Measurements from ENCODE around the gene ADCY10.

- TF ChIP-seq MAFF (IDR thresholded peaks at IDR 0.05; ENCODE audit: low read length) (peak; percentile 64; the same call in 1 of the 2 replicates), NELFE (IDR thresholded peaks at IDR 0.05; ENCODE audit: insufficient read depth, insufficient read length) (no peak), JUND (IDR thresholded peaks at IDR 0.05; ENCODE audit: borderline replicate concordance, low read depth, low read length) (0 out of 2 replicates have a peak, but pooled peaks have one; percentile 30), JUND (tag; IDR thresholded peaks at IDR 0.05; ENCODE audit: borderline replicate concordance, low read depth, low read length) (no peak; the same call in 2 of the 3 replicates), ZNF551 (CRISPR knock-in tag; IDR thresholded peaks at IDR 0.05) (no peak), USF1 (CRISPR knock-in tag; IDR thresholded peaks at IDR 0.05) (0 out of 2 replicates have a peak, but pooled peaks have one; percentile 15), ID3 (CRISPR knock-in tag; IDR thresholded peaks at IDR 0.05) (no peak), ID3 (tag; IDR thresholded peaks at IDR 0.05) (no peak), CTCF (IDR thresholded peaks at IDR 0.05 in 2 of 3, conservative IDR thresholded peaks at IDR 0.05 in 1 of 3; ENCODE audit: insufficient read depth in 2 of 3, low read depth in 1 of 3, low read length in 3 of 3) (no peak), ARID2 (IDR thresholded peaks at IDR 0.05) (no peak), IRF2 (CRISPR knock-in tag; IDR thresholded peaks at IDR 0.05) (no peak), MAZ (CRISPR knock-in tag; conservative IDR thresholded peaks at IDR 0.05 in 1 of 2, IDR thresholded peaks at IDR 0.05 in 1 of 2) (peak in 1 of 2 experiments; percentile 38; a peak in 1 of 4 replicates)
- TF ChIP-seq, protein P1, sequence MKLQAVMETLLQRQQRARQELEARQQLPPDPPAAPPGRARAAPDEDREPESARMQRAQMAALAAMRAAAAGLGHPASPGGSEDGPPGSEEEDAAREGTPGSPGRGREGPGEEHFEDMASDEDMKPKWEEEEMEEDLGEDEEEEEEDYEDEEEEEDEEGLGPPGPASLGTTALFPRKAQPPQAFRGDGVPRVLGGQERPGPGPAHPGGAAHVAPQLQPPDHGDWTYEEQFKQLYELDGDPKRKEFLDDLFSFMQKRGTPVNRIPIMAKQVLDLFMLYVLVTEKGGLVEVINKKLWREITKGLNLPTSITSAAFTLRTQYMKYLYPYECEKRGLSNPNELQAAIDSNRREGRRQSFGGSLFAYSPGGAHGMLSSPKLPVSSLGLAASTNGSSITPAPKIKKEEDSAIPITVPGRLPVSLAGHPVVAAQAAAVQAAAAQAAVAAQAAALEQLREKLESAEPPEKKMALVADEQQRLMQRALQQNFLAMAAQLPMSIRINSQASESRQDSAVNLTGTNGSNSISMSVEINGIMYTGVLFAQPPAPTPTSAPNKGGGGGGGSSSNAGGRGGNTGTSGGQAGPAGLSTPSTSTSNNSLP (IDR thresholded peaks at IDR 0.05; ENCODE audit: borderline replicate concordance, low read depth, low read length), result no peak
- TF ChIP-seq, protein P2, sequence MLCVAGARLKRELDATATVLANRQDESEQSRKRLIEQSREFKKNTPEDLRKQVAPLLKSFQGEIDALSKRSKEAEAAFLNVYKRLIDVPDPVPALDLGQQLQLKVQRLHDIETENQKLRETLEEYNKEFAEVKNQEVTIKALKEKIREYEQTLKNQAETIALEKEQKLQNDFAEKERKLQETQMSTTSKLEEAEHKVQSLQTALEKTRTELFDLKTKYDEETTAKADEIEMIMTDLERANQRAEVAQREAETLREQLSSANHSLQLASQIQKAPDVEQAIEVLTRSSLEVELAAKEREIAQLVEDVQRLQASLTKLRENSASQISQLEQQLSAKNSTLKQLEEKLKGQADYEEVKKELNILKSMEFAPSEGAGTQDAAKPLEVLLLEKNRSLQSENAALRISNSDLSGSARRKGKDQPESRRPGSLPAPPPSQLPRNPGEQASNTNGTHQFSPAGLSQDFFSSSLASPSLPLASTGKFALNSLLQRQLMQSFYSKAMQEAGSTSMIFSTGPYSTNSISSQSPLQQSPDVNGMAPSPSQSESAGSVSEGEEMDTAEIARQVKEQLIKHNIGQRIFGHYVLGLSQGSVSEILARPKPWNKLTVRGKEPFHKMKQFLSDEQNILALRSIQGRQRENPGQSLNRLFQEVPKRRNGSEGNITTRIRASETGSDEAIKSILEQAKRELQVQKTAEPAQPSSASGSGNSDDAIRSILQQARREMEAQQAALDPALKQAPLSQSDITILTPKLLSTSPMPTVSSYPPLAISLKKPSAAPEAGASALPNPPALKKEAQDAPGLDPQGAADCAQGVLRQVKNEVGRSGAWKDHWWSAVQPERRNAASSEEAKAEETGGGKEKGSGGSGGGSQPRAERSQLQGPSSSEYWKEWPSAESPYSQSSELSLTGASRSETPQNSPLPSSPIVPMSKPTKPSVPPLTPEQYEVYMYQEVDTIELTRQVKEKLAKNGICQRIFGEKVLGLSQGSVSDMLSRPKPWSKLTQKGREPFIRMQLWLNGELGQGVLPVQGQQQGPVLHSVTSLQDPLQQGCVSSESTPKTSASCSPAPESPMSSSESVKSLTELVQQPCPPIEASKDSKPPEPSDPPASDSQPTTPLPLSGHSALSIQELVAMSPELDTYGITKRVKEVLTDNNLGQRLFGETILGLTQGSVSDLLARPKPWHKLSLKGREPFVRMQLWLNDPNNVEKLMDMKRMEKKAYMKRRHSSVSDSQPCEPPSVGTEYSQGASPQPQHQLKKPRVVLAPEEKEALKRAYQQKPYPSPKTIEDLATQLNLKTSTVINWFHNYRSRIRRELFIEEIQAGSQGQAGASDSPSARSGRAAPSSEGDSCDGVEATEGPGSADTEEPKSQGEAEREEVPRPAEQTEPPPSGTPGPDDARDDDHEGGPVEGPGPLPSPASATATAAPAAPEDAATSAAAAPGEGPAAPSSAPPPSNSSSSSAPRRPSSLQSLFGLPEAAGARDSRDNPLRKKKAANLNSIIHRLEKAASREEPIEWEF (CRISPR knock-in tag; IDR thresholded peaks at IDR 0.05), result no peak; the same call in 1 of the 2 replicates
- TF ChIP-seq, protein P3, sequence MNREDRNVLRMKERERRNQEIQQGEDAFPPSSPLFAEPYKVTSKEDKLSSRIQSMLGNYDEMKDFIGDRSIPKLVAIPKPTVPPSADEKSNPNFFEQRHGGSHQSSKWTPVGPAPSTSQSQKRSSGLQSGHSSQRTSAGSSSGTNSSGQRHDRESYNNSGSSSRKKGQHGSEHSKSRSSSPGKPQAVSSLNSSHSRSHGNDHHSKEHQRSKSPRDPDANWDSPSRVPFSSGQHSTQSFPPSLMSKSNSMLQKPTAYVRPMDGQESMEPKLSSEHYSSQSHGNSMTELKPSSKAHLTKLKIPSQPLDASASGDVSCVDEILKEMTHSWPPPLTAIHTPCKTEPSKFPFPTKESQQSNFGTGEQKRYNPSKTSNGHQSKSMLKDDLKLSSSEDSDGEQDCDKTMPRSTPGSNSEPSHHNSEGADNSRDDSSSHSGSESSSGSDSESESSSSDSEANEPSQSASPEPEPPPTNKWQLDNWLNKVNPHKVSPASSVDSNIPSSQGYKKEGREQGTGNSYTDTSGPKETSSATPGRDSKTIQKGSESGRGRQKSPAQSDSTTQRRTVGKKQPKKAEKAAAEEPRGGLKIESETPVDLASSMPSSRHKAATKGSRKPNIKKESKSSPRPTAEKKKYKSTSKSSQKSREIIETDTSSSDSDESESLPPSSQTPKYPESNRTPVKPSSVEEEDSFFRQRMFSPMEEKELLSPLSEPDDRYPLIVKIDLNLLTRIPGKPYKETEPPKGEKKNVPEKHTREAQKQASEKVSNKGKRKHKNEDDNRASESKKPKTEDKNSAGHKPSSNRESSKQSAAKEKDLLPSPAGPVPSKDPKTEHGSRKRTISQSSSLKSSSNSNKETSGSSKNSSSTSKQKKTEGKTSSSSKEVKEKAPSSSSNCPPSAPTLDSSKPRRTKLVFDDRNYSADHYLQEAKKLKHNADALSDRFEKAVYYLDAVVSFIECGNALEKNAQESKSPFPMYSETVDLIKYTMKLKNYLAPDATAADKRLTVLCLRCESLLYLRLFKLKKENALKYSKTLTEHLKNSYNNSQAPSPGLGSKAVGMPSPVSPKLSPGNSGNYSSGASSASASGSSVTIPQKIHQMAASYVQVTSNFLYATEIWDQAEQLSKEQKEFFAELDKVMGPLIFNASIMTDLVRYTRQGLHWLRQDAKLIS (CRISPR knock-in tag; IDR thresholded peaks at IDR 0.05), result no peak
Observed at GRCh38 chr1:167820684-167821355, 93.1 kb downstream of the ADCY10 start.
